KOPT-K1 (cell line): ENCODE data around the gene TNP1.

Source experiments
- H3K27ac ChIP-seq: fragments of 200-600 bp; sonication (generic); 2 replicates; pipeline ENCODE4 v1.5.1; 2016; ENCODE audit warnings: antibody characterized with exemption, mild to moderate bottlenecking, low read depth, low read length; ENCODE audit not compliant: poor library complexity, severe bottlenecking
- H3K36me3 ChIP-seq: fragments of 200-600 bp; sonication (generic); 2 replicates; pipeline ENCODE4 v1.5.1; 2017; ENCODE audit warnings: antibody characterized with exemption, mild to moderate bottlenecking, low read length, moderate library complexity; ENCODE audit not compliant: insufficient read depth
- H3K9me3 ChIP-seq: fragments of 200-600 bp; sonication (generic); 2 replicates; pipeline ENCODE4 v1.5.1; 2017; ENCODE audit warnings: antibody characterized with exemption, low read length, mild to moderate bottlenecking; ENCODE audit not compliant: insufficient read depth, poor library complexity, severe bottlenecking

Gene TNP1

GRCh38 chr2:216862628-216863398 lies 2.9 kb upstream of the TNP1 start:
- Histone ChIP-seq H3K9me3 (no peaks in the 10 kb centered on the region), H3K27ac (no peak overlapping the region)

GRCh38 chr2:216860426-216861137 lies 718 bp upstream of the TNP1 start:
- H3K27ac ChIP-seq = no peak overlapping the region
- H3K36me3 ChIP-seq = no peaks in the 10 kb centered on the region

More at GRCh38 chr2:216862628-216863398, 2.9 kb upstream of the TNP1 start:
- H3K36me3 ChIP-seq = no peaks in the 10 kb centered on the region

DNA sequence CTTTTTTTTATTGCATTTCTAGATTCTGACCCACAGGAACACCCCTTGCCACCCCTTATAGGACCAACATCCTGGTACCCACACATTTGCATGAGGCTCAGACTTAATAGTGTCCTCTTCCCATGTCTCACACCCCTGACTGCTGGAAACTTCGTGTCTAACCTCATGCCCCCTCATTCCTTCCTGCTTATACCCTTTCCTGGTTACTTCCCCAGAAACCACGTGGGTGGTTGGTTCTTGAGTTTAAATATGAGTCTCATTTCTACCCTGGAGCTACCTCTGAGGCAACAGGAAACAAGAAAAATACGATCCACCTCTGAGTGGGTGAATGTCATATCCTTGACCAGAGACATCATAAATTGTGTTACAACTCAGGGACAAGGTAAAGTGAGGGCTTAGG lies 1.6 kb downstream of the TNP1 start:
- Histone ChIP-seq H3K36me3 (no peaks in the 10 kb centered on the region), H3K9me3 (no peaks in the 10 kb centered on the region), H3K27ac (no peak overlapping the region)

More at GRCh38 chr2:216860426-216861137, 718 bp upstream of the TNP1 start:
- H3K9me3 ChIP-seq = no peaks in the 10 kb centered on the region

DNA sequence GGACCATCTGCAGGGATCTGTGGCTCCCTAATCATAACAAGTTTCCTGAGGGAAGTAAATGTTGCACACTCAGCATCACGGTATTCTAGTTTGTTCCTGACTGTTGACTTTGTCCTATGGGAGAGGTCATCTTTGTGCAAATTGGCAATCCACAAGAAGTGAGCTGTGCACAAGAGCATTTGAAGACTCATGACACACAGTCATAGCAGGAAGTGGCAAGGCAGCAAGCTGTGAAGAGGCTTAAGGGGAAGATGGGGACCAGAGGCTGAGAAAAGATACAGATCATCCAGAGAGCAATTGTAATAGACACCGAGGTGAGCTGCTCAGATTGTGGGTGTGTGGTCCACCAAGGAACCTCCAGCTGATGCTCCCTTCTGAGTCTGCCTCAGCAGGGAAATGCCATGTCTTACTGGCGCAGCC lies 2.7 kb downstream of the TNP1 start:
- Histone ChIP-seq H3K9me3 (no peaks in the 10 kb centered on the region), H3K36me3 (no peaks in the 10 kb centered on the region), H3K27ac (no peak overlapping the region)

DNA sequence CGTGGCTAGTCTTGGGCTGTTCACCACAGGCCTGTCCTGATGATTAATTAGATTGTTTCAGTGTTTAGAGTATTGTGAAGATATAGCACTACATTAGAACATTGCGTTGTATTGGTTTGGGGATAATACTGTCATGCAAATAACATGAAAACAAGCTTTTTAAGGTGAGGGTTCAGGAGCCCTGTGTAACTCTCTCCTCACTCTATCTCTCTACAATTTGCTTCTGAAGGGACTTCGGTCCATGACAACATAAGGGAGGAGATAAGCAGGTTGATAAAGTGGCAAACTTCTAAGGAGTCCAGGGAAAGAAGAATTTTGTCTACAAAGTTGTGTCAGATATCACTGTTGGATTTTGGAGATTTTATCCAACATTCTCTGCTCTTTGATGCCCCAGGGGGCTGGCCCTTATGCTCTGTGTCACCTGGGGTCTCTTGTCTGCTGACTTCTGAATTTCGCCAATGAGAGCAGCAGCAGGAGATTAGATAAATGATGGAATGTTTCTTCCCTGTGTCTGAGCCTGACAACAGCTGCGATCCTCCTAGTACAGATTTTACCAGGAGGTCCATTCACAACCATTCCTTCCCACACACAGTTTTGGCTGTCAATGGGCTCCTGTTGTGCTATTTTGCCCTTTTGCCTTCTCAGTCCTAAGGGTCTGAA lies 3.3 kb downstream of the TNP1 start:
- H3K36me3 ChIP-seq = no peaks in the 10 kb centered on the region
- no peak overlapping the region for H3K27ac ChIP-seq
- H3K9me3 ChIP-seq = no peaks in the 10 kb centered on the region

- H3K9me3 ChIP-seq = no peaks in the 10 kb centered on the region
- H3K36me3 ChIP-seq = no peaks in the 10 kb centered on the region
- H3K27ac ChIP-seq = no peak overlapping the region
Measured at GRCh38 chr2:216855605-216856004, 4.3 kb downstream of the TNP1 start.

GRCh38 chr2:216855079-216855478 lies 4.8 kb downstream of the TNP1 start:
- Histone ChIP-seq H3K36me3 (no peaks in the 10 kb centered on the region), H3K27ac (no peak overlapping the region), H3K9me3 (no peaks in the 10 kb centered on the region)

DNA sequence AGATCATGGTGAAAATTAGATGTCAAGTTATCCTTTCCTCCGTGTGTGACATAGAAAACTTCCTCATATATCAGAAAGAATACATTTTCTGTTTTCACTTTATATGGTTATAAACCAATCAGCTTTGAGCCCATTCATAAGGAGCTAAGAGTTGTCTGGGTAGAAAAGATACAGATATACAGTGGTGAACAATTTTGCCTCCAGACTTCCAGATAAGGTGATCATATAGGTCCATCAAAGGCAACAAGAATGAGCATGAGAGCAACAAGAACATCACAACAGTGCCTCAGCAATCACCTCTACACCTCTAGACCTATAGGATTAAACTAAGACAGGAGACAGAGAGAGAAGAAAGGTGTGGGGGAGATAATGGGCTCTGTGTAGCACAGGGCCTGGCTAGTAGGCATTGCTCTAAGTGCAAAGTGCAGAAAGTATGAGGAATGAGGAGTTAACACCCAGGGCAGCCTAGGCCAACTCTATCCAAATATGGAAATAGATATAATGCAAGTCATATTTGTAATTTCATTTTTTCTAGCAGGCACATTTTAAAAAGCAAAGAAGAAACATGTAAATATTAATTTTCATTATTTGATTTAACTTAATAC lies 8.3 kb downstream of the TNP1 start:
- H3K27ac ChIP-seq = no peak overlapping the region
- no peaks in the 10 kb centered on the region for H3K36me3 ChIP-seq
- no peaks in the 10 kb centered on the region for H3K9me3 ChIP-seq

GRCh38 chr2:216850665-216851322 lies 9.1 kb downstream of the TNP1 start:
- Histone ChIP-seq H3K36me3 (no peaks in the 10 kb centered on the region), H3K27ac (no peak overlapping the region), H3K9me3 (no peaks in the 10 kb centered on the region)

- H3K9me3 ChIP-seq = no peaks in the 10 kb centered on the region
- H3K27ac ChIP-seq = no peak overlapping the region
- no peaks in the 10 kb centered on the region for H3K36me3 ChIP-seq
Measured at GRCh38 chr2:216849987-216850386, 9.9 kb downstream of the TNP1 start.

- H3K36me3 ChIP-seq = no peaks in the 10 kb centered on the region
- no peak overlapping the region for H3K27ac ChIP-seq
- H3K9me3 ChIP-seq = no peaks in the 10 kb centered on the region
Measured at GRCh38 chr2:216845426-216845825, 14.4 kb downstream of the TNP1 start.

DNA sequence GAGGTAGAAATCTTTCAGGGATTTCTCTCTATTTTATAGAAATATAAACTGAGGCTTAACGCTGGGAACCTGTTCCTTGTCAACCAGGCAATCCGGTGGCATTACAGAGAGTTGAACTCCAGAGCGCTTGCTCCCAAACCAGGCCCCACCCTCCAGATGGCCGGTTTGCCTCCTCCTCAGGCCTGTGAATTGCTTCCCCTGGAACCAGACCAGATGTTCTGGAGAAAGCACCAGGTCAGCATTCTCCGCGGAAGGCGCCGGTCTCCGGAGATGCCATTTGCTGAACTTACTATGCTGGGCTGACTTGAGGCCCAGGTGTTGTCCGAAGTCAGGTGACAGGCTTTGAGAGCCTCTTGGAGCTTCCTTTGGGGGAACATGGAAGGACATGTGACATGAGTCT lies 17.2 kb downstream of the TNP1 start:
- H3K36me3 ChIP-seq = no peaks in the 10 kb centered on the region
- no peak overlapping the region for H3K27ac ChIP-seq

DNA sequence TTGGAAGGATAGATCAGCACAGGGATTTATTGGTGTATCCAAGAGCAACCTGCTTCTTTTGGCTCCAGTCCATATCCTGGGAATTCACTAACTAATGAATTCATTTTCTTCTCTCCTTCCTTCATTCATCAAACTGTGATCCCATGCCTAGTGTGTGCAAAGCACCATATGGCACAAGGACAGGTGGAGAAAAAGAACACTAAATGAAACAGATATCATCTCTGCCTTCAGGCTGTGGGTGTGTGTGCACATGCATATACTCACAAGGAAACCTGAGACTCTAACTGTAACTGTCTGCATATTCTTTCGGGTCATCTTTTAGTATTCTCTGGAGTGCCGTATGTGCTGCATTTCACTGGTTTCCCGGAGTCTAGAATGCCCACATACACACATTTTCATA lies 20.2 kb downstream of the TNP1 start:
- H3K9me3 ChIP-seq = no peaks in the 10 kb centered on the region
- no peaks in the 10 kb centered on the region for H3K36me3 ChIP-seq
- no peak overlapping the region for H3K27ac ChIP-seq

More for the DNA sequence above, 17.2 kb downstream of the TNP1 start:
- no peaks in the 10 kb centered on the region for H3K9me3 ChIP-seq

GRCh38 chr2:216838151-216838550 lies 21.7 kb downstream of the TNP1 start:
- no peaks in the 10 kb centered on the region for H3K9me3 ChIP-seq
- H3K36me3 ChIP-seq = no peaks in the 10 kb centered on the region
- H3K27ac ChIP-seq = no peak overlapping the region

GRCh38 chr2:216837740-216838139 lies 22.1 kb downstream of the TNP1 start:
- Histone ChIP-seq H3K9me3 (peaks cover 1% of the 10 kb centered on the region), H3K36me3 (no peaks in the 10 kb centered on the region), H3K27ac (no peak overlapping the region)
